ENCODE measurements around the gene TMEM145.
"Not testable (repeated sequence)": the region's sequence is repeated elsewhere in the genome, so short reads cannot be mapped to it uniquely, and the experiment has no call there.

The TMEM145 gene

DNA sequence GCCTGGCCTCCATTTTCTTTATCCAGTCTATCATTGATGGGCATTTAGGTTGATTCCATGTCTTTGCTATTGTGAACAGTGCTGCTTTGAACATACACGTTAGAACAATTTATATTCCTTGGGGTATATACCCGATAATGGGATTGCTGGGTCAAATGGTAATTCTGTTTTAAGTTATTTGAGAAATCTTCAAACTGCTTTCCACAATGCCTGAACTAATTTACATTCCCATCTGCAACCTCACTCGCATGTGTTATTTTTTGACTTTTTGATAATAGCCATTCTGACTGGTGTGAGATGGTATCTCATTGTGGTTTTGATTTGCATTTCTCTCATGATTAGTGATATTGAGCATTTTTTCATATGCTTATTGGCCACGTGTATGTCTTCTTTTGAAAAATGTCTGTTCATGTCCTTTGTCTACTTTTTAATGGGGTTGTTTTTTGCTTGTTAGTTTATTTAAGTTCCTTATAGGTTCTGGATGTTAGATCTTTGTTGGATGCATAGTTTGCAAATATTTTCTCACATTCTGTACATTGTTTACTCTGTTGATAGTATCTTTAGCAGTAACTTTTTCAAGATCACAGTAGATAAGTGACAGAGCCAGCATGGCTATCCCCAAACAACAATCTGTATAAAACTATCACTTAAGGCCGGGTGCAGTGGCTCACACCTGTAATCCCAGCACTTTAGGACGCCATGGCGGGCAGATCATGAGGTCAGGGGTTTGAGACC lies 26.2 kb downstream of the TMEM145 start:
- not testable (repeated sequence) for DNase-seq

DNA sequence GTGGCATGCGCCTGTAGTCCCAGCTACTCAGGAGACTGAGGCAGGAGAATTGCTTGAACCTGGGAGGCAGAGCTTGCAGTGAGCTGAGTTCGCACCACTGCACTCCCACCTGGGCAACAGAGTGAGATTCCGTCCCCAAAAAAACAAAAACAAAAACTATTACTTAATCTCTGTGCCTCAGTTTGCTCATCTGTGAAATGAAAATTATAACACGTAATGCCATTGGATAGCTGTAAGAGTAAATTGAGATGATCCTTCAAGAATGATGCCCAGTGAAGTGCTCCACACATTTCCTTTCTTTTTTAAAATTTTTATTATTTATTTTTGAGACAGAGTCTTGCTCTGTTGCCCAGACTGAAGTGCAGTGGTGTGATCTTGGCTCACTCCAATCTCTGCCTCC lies 26.8 kb downstream of the TMEM145 start:
- not testable (repeated sequence) for DNase-seq

DNA sequence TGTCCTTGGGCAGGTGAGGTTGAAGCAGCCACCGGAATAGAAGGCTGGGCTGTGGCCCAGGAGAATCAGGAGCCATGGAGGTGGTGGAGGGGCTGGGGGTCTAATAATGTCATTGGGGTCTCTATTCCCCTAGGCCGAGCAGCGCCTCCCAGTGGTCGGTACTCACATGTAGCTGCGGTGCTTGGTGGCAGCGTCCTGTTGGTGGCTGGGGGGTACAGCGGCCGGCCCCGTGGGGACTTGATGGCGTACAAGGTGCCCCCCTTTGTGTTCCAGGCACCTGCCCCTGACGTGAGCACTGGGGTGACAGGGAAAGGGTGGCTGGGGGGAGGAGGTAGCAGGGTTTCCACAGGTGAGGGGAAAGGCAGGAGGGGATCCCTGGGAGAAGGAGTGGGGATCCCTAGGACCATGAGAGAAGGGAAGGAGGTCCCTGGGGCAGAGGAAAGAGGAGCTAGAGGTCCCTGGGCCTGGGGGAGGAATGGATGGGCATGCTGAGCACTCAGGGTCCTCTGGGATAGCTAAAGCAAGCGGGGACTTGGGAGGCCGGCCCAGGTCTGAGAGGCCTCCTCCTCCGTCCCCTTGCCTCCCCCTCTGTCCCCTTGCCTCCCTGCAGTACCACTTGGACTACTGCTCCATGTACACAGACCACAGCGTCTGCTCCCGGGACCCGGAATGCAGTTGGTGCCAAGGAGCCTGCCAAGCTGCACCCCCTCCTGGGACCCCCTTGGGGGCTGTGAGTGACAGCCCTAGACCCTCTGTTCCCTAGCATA lies 30.4 kb downstream of the TMEM145 start:
- no peak for DNase-seq

DNA sequence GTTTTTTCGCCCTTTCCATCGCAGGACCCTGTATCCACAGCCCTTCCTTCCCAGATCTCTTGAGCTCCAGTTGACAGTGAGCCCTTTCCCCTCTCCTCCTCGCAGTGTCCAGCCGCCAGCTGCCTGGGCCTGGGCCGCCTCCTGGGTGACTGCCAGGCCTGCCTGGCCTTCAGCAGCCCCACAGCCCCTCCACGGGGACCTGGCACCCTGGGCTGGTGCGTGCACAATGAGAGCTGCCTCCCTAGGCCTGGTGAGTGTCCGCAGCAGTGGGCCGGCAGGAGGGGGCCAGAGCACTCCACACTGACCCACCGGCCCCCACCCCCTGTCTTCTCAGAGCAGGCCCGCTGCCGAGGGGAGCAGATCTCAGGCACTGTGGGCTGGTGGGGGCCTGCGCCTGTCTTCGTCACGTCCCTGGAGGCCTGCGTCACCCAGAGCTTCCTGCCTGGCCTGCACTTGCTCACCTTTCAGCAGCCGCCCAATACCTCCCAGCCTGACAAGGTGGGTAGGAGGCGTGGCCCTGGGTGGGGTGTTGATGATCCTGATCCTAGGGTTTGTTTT lies 31.3 kb downstream of the TMEM145 start:
- DNase-seq, result no peak

DNA sequence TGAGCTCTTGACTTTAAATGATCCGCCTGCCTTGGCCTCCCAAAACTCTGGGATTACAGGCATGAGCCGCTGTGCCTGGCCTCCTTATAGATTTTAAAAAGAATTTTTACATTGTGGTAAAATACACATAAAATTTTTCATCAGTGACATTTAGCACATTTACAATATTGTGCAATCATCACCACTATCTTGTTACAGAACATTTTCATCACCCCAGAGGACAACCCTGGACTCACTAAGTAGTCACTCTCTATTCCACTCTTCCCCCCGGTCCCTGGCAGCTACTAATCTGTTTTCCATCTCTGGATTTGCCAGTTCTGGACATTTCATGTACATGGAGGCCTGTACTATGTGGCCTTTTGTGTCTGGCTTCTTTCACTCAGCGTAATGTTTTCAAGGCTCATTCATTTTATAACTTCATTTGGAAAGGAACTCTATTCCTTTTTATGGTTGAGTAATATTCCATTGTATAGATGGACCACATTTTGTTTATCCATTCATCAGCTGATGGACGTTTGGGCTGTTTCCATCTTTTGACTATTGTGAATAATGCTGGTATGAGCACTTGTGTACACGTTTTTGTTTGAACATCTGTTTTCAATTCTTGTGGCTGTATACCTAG lies 32.2 kb downstream of the TMEM145 start:
- DNase-seq, result no peak

DNA sequence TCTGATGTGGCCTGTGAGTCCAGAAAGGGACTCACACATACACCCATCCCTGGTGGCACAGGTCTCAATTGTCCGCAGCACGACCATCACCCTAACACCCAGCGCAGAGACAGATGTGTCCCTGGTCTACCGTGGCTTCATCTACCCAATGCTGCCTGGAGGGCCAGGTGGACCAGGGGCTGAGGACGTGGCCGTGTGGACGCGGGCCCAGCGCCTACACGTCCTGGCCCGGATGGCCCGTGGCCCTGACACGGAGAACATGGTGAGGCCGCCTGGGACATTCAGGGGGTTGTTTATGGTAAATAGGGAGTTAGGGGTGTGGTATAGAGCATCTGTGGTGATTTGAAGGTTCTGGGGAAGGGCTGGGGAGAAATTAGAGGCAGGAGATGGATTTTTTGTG lies 35.1 kb downstream of the TMEM145 start:
- no peak for DNase-seq

DNA sequence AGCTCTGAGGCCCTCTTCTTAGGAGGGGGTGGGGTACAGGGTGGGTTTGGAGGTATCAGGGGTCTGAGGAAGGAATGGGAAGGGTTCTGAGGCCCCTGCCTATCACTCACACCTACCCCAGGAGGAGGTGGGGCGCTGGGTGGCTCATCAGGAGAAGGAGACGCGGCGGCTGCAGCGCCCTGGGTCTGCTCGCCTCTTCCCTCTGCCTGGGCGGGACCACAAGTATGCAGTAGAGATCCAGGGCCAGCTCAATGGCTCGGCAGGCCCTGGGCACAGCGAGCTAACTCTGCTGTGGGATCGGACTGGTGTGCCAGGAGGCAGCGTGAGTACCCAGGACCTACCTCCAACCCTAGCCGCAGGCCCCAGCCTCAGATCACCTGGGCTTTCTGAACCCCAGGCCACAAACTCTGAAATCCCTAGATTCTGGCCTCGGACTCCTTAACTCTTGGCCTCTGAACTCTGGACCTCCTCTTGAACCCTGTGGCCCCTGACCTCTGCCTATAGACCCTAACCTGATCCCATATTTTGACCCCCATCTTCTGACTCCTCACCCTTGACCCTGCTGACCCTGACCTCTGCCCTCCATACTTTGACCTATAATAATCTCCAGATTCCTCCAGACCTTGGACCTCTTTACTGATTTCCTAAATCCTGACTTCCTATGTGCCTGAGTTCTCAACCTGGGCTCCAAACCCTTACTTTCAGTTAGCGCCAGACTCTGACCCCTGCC lies 36.4 kb downstream of the TMEM145 start:
- DNase-seq, result no peak

DNA sequence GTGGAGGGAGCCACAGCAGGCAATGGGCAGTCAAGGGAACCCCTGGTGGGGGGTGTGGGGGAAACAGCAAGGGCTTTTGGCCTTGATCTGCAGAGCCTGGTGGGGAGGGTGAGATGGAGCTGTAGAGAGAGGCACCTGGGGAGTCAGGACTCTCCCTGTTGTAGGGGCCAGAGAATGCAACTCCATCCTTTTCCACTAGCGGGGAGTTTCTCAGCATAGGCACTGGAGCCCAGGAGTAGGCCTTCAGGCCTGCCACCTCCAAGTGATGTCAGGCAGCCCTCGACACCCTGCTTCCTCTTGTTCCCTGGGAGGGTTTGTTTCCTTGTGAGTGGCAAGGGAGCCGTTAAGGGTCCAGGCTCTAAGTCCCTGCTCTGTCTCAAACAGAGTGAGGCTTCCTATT lies 37.3 kb downstream of the TMEM145 start:
- DNase-seq, result no peak

DNA sequence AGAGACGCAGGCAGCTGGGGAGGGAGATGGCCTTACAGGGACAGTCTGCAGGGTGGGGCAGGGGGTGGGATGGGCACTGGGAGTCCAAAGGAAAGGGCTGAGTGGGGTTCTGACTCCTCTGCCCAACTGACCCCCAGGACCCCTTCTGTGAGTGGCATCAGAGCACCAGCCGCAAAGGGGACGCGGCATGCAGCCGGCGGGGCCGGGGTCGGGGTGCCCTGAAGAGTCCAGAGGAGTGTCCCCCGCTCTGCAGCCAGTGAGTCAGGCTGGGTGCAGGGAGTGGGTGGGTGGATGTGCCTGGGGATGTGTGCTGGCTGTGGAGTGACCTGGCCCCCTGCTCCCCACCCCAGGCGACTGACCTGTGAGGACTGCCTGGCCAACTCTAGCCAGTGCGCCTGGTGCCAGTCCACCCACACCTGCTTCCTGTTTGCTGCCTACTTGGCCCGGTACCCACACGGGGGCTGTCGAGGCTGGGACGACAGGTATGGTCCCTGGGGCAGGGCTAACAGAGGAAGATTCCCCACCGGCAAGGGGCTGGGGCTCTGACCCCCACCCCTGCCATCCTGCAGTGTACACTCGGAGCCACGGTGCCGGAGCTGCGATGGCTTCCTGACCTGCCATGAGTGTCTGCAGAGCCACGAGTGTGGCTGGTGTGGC lies 38.1 kb downstream of the TMEM145 start:
- no peak for DNase-seq

DNA sequence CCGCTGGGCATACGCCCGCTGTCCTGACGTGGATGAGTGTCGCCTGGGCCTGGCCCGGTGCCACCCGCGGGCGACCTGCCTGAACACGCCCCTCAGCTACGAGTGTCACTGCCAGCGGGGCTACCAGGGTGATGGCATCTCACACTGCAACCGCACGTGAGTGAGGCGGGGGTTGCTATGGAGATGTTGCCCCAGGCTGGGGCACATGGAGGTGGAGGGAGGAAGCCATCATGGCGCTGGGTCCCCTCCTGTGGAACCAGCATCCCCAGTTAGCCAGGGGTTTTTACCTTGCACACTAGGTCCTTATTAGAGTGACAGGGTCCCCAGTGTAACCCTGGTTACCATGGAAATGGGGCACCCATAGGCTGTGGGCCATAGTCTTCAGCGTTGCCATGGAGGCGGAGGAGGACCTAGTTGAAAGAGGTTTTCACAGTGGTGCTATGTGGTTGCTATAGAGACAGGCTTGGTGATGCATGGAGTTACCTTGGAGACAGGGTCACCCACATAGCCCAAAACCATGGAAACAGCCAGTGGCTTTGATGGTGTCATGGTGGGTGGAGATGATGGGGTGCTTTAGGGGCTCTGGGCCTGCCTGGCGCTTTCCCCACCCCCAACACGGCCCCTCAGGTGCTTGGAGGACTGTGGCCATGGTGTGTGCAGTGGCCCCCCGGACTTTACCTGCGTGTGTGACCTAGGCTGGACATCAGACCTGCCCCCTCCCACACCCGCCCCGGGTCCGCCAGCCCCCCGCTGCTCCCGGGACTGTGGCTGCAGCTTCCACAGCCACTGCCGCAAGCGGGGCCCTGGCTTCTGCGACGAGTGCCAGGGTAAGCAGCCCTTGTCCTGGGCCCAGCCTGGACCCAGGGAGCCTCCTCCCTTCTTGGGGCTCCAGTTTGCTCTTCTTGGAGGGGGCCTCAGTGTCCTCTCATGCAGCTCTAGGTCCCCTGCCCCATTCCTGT lies 39.5 kb downstream of the TMEM145 start:
- DNase-seq, result peak in 1 of 2 experiments; percentile 12

DNA sequence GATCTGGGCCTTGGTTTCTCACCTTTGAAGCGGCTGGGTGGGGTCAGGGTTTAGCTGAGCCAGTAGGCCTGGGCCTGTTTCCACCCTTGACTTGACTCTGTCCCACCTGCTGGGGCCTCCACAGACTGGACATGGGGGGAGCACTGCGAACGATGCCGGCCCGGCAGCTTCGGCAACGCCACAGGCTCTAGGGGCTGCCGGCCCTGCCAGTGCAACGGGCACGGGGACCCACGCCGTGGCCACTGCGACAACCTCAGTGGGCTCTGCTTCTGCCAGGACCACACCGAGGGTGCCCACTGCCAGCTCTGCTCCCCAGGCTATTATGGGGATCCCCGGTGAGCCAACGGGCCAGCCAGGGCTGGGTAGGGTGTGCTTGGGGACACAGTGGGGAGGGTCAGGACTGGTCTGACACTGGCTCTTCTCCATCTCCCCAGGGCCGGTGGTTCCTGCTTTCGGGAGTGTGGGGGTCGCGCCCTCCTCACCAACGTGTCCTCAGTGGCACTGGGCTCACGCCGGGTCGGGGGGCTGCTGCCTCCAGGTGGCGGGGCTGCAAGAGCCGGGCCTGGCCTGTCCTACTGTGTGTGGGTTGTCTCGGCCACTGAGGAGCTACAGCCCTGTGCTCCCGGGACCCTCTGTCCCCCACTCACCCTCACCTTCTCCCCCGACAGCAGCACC lies 40.4 kb downstream of the TMEM145 start:
- DNase-seq, result no peak

DNA sequence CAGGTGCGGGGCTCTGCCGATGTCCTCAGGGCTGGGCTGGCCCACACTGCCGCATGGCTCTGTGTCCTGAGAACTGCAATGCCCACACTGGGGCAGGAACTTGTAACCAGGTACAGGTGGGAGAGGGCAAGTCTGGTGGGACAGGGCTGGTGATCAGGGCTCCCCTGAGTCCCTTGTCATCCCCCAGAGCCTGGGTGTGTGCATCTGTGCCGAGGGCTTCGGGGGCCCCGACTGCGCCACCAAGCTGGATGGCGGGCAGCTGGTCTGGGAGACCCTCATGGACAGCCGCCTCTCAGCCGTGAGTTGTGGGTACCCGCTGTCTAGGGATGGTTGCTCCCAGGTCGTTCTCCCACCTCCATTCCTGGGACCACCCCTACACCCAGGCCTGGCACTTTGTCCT lies 42.8 kb downstream of the TMEM145 start:
- no peak for DNase-seq

DNA sequence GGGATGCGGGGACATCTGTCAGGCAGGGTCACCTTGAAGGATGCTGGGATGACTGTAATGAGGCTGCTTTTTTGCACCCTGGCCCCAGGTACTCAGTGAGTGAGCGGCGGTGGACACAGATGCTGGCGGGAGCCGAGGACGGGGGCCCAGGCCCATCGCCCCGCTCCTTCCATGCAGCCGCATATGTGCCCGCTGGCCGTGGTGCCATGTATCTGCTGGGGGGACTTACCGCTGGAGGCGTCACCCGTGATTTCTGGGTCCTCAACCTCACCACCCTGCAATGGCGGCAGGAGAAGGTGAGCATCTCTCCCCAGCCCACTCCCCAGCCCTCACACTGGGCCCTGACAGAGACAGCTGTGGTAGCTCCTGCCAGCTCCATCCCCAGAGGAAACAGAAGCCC lies 43.6 kb downstream of the TMEM145 start:
- DNase-seq, result no peak

DNA sequence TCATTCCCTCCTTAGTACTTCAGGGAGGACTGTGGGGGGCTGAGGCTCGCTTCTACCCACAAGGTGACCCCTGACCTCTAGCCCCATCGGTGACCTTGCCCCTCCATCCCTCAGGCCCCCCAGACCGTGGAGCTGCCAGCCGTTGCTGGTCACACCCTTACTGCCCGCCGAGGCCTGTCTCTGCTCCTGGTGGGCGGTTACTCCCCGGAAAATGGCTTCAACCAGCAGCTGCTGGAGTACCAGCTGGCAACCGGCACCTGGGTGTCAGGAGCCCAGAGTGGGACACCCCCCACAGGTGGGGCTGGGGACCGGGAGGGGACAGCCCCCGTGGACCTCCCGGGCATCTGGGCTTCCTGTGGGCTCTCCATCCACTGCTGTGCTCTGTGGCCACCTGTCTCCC lies 44.2 kb downstream of the TMEM145 start:
- DNase-seq, result no peak

DNA sequence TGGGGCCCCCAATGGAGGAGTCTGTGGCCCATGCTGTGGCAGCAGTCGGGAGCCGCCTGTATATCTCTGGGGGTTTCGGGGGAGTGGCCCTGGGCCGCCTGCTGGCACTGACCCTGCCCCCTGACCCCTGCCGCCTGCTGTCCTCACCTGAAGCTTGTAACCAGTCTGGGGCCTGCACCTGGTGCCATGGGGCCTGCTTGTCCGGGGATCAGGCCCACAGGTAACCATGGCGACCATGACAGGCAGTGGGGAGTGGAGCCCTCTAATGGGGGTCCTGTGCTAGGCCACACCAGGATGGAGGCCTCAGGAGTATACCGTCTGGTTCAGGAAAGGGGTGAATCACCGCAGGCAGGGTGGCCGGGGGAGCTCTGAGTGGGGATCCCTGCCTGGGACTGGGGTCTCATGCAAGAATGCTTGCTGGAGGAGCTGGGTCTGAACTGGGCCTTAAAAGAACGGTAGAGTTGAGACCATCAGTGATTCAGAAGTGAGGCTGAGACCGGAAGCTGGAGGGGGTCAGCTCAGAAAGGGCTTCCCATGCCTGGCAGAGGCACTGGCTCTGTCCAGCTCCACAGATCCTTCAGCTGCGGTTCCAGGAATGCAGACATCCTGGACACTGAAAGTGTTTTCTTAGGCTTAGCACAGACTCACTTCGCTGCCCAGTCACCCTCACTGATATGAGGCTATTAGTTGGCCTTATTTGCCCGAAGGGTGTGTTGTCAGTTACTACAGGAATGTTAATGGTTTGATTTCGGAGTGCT lies 47.9 kb downstream of the TMEM145 start:
- DNase-seq, result no peak

DNA sequence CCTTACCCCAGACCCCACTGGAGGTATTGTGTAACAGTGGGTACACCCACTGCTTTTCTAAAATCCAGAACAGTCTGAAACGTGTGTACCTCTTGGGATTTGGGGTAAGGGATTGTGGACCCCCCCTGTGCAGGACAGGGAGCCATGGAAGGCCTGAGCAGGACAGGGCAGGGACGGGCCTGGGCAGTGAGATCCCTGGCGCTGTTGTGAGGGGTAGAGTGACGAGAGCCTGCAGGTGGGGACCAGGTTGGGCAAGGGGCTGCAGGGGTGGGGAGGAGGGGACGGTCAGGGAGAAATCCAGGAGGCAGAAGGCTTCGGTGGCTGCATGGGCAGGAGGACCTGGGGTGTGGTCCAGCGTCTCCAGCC lies 48.4 kb downstream of the TMEM145 start:
- DNase-seq, result no peak

DNA sequence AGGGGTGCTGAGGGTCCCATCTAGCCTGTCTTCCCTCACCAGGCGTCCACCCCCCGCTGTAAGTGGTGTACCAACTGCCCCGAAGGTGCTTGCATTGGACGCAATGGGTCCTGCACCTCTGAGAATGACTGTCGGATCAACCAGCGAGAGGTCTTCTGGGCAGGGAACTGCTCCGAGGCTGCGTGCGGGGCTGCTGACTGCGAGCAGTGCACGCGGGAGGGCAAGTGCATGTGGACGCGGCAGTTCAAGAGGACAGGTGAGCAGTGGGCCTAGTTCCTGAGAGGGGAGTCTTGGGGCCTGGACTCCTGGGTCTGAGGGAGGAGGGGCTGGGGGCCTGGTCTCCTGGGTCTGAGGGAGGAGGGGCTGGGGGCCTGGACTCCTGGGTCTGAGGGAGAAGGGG lies 49.2 kb downstream of the TMEM145 start:
- DNase-seq, result no peak

DNA sequence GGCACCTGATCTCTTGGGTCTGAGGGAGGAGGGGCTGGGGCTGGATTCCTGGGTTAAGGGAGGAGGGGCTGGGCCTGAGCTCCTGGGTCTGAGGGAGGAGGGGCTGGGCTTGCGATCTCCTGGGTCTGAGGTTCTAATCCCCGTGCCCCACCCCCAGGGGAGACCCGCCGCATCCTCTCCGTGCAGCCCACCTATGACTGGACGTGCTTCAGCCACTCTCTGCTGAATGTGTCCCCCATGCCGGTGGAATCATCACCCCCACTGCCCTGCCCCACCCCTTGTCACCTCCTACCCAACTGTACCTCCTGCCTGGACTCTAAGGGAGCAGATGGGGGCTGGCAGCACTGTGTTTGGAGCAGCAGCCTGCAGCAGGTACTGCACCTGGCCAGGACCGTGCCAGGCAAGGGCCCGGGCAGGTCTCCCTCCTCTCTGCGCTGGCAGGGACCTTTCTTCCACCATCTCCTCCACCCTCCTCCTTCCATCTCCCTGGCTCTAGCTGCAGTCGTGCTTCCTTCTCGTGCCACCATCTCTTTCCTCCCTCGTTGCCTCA lies 49.9 kb downstream of the TMEM145 start:
- no peak for DNase-seq

DNA sequence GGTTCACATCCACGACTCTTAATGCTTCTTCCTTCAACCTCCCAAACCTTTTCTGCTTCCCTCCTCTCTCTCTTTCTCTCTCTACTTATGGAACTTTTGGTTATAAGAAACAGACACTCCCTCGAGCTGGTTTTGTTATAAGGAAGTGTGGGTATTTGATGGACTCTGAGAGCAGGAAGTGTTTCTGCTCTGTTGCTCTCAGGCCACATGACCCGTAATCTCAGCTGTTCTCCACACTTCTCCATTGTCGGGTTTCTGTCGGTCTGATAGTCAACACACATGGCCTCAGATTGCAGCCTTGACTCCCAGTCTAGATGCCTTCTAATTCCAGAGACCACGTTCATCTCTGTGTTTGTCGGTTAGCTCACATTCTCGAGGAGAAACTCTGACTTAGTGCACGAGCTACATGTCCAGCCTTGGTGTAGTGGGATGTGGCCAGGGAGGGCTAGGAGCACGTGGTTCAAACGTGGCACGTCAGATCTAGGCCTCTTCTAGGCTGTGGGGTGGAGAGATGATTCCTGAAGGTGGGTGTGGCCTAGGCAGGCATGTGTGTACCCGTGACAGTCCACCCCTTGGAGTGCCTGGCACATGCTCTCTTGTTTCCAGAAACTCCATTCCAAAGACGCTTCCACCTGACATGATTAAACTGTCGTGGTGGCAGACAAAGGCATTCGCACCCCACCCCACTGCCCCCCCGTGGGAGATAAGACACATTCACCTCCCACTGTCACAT lies 50.7 kb downstream of the TMEM145 start:
- no peak for DNase-seq
